NCI-H345 treated with DMSO at 0.1 percent for 48 hours (cell line): ENCODE results near the gene LHX3.

Source experiments
- DNase-seq: peaks from one replicate; lab custom pipeline; 2025; ENCODE audit not compliant: unreplicated experiment; lab: John Stamatoyannopoulos, UW

The LHX3 gene

GRCh38 chr9:136204838-136205706 is at the start of gene LHX3:
TSS of gene LHX3 (minus strand) at chr9:136205128. CDS start at chr9:136205012, 116 bp downstream.
- no peak for DNase-seq

GRCh38 chr9:136253246-136254130 is 48.6 kb upstream of the LHX3 start:
- no peak for DNase-seq

GRCh38 chr9:136252846-136253245 is 47.9 kb upstream of the LHX3 start:
- no peak for DNase-seq

- no peak for DNase-seq
Measured at GRCh38 chr9:136252281-136252680, 47.4 kb upstream of the LHX3 start.

- DNase-seq: no peak
Measured at GRCh38 chr9:136251264-136252115, 46.6 kb upstream of the LHX3 start.

- no peak for DNase-seq
Measured at GRCh38 chr9:136250676-136251075, 45.7 kb upstream of the LHX3 start.

GRCh38 chr9:136249877-136250559 is 45.1 kb upstream of the LHX3 start:
- DNase-seq: peak; percentile 87

GRCh38 chr9:136248951-136249876 is 44.3 kb upstream of the LHX3 start:
- no peak for DNase-seq

GRCh38 chr9:136247947-136248637 is 43.2 kb upstream of the LHX3 start:
- no peak for DNase-seq

- no peak for DNase-seq
Measured at GRCh38 chr9:136247551-136247916, 42.6 kb upstream of the LHX3 start.

- no peak for DNase-seq
Measured at GRCh38 chr9:136246849-136247550, 42.1 kb upstream of the LHX3 start.

- DNase-seq: peak; percentile 64
Measured at GRCh38 chr9:136245219-136246150, 40.6 kb upstream of the LHX3 start, which contains the start of gene QSOX2. TSS of gene QSOX2 (minus strand) at chr9:136245812. CDS start at chr9:136245803, 9 bp downstream.

- no peak for DNase-seq
Measured at GRCh38 chr9:136244969-136245218, 40.0 kb upstream of the LHX3 start.

- no peak for DNase-seq
Measured at GRCh38 chr9:136244122-136244968, 39.4 kb upstream of the LHX3 start.

GRCh38 chr9:136243631-136244030 is 38.7 kb upstream of the LHX3 start:
- DNase-seq: no peak

GRCh38 chr9:136242918-136243525 is 38.1 kb upstream of the LHX3 start:
- DNase-seq: no peak
